HFFc6 (cell line): ENCODE data around the gene OAS2. TPM values are rescaled to one million over a fixed set of nuclear protein-coding genes. Genes with fewer than 3 reads are reported as not detected.

Source experiments
- DNase-seq: peaks from one replicate; pipeline ENCODE4 v3.0.0-alpha.2; 2018
- H3K27ac Mint-ChIP-seq: 2 replicates; pipeline ENCODE4 v1.8.0; 2020; ENCODE audit warnings: mild to moderate bottlenecking, mixed read lengths
- H3K27me3 Mint-ChIP-seq: 2 replicates; pipeline ENCODE4 v1.8.0; 2021; ENCODE audit warnings: mild to moderate bottlenecking, moderate library complexity, mixed read lengths; ENCODE audit not compliant: insufficient read depth
- H3K36me3 Mint-ChIP-seq: 2 replicates; pipeline ENCODE4 v1.8.0; 2021; ENCODE audit warnings: low read depth, mixed read lengths
- H3K4me1 Mint-ChIP-seq: 2 replicates; pipeline ENCODE4 v1.8.0; 2020; ENCODE audit warnings: low read depth, mixed read lengths
- H3K4me3 Mint-ChIP-seq: 2 replicates; pipeline ENCODE4 v1.8.0; 2020; ENCODE audit warnings: mild to moderate bottlenecking, moderate library complexity, mixed read lengths
- H3K9me3 Mint-ChIP-seq: 2 replicates; pipeline ENCODE4 v1.8.0; 2020; ENCODE audit warnings: mild to moderate bottlenecking, mixed read lengths
- total RNA-seq, 6 experiments: library from RNA; stranded (reverse); fragmentation: NEBNext Ultra II Directional; extraction: Animal tissue kit (Norgen Biotek cat#: 25700); gene quantifications; 2 replicates in 1 of 6; 3 replicates in 5 of 6; pipeline ENCODE4 v1.2.3, GENCODE V29; 2021
- TF ChIP-seq, protein P1 (sequence below): fragments of 200-600 bp; sonication (generic); IDR thresholded peaks from 2 replicates; pipeline ENCODE4 v1.5.0; 2021; ENCODE audit warnings: antibody characterized with exemption, mild to moderate bottlenecking

OAS2 gene
- total RNA-seq, 6 experiments from 2014 or later: 0.28 to 0.63 (median 0.47) TPM

DNA sequence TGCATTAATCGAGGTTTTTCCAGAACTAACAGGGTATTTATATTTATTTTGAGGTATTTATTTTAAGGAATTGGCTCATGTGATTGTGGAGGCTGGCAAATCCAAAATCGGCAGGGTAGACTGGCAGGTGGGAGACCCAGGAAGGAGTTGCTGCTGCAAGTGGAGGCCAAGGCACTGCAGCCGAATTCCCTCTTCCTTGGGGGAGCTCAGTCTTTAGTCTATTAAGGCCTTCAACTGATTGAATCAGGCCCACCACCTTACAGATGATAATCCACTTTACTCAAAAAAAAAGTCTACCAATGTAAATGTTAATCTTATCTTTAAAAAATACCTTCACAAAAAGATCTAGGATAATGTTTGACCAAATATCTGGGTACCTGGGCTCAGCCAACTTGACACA, 1.2 kb upstream of the OAS2 start:
- TF ChIP-seq, protein P1, sequence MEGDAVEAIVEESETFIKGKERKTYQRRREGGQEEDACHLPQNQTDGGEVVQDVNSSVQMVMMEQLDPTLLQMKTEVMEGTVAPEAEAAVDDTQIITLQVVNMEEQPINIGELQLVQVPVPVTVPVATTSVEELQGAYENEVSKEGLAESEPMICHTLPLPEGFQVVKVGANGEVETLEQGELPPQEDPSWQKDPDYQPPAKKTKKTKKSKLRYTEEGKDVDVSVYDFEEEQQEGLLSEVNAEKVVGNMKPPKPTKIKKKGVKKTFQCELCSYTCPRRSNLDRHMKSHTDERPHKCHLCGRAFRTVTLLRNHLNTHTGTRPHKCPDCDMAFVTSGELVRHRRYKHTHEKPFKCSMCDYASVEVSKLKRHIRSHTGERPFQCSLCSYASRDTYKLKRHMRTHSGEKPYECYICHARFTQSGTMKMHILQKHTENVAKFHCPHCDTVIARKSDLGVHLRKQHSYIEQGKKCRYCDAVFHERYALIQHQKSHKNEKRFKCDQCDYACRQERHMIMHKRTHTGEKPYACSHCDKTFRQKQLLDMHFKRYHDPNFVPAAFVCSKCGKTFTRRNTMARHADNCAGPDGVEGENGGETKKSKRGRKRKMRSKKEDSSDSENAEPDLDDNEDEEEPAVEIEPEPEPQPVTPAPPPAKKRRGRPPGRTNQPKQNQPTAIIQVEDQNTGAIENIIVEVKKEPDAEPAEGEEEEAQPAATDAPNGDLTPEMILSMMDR: no peak
- Mint-ChIP-seq H3K9me3 (no peaks in the 10 kb centered on the region), H3K4me1 (peaks cover 6% of the 10 kb centered on the region), H3K27ac (no peak overlapping the region), H3K4me3 (no peak overlapping the region), H3K36me3 (no peaks in the 10 kb centered on the region), H3K27me3 (peaks cover 2% of the 10 kb centered on the region)
- no peak for DNase-seq

GRCh38 chr12:112977641-112978040, 678 bp upstream of the OAS2 start:
- no peak for DNase-seq
- peaks cover 2% of the 10 kb centered on the region for H3K27me3 Mint-ChIP-seq
- peaks cover 6% of the 10 kb centered on the region for H3K4me1 Mint-ChIP-seq
- peak overlapping the region; percentile 68 for H3K27ac Mint-ChIP-seq
- no peaks in the 10 kb centered on the region for H3K36me3 Mint-ChIP-seq
- peak overlapping the region; percentile 83 for H3K4me3 Mint-ChIP-seq
- no peaks in the 10 kb centered on the region for H3K9me3 Mint-ChIP-seq
- TF ChIP-seq, protein P1: 0 out of 2 replicates have a peak, but pooled peaks have one; percentile 10

GRCh38 chr12:112979041-112979680, 842 bp downstream of the OAS2 start:
- Mint-ChIP-seq H3K9me3 (no peaks in the 10 kb centered on the region), H3K36me3 (no peaks in the 10 kb centered on the region), H3K27ac (no peak overlapping the region), H3K4me1 (peaks cover 6% of the 10 kb centered on the region; the same call in 1 of the 2 replicates), H3K4me3 (no peak overlapping the region), H3K27me3 (peaks cover 9% of the 10 kb centered on the region)
- DNase-seq: no peak
- TF ChIP-seq, protein P1: no peak

- H3K4me1 Mint-ChIP-seq: peaks cover 6% of the 10 kb centered on the region; the same call in 1 of the 2 replicates
- TF ChIP-seq, protein P1: no peak
- no peak overlapping the region for H3K27ac Mint-ChIP-seq
- no peak for DNase-seq
- no peaks in the 10 kb centered on the region for H3K36me3 Mint-ChIP-seq
- H3K9me3 Mint-ChIP-seq: no peaks in the 10 kb centered on the region
- no peak overlapping the region for H3K4me3 Mint-ChIP-seq
- peaks cover 7% of the 10 kb centered on the region for H3K27me3 Mint-ChIP-seq
These were observed 2.3 kb downstream of the OAS2 start for GRCh38 chr12:112980491-112981158.

GRCh38 chr12:112985642-112986290, 7.4 kb downstream of the OAS2 start:
- no peak for DNase-seq
- H3K27ac Mint-ChIP-seq: no peak overlapping the region
- no peaks in the 10 kb centered on the region for H3K36me3 Mint-ChIP-seq
- TF ChIP-seq, protein P1: no peak
- no peak overlapping the region for H3K4me3 Mint-ChIP-seq
- no peaks in the 10 kb centered on the region for H3K4me1 Mint-ChIP-seq
- no peaks in the 10 kb centered on the region for H3K9me3 Mint-ChIP-seq
- peaks cover 11% of the 10 kb centered on the region for H3K27me3 Mint-ChIP-seq
